K562 (cell line): ENCODE data around the gene PIK3CA. TPM values are rescaled to one million over a fixed set of nuclear protein-coding genes. Genes with fewer than 3 reads are reported as not detected.
A peak's percentile ranks its signal among the peaks of the same experiment; 100 is the strongest.

Experiments used
- ADNP ChIP-seq: fragments of 200-800 bp; sonication (Bioruptor generic); IDR thresholded peaks from 2 replicates; pipeline ENCODE4 v1.6.1; 2016; ENCODE audit warnings: missing genetic modification characterization, missing compliant biosample characterization
- ARID1B ChIP-seq: fragments of 450-650 bp; IDR thresholded peaks from 2 replicates; pipeline ENCODE4 v1.6.1; 2016; ENCODE audit warnings: antibody characterized with exemption, mild to moderate bottlenecking, inconsistent platforms
- CTCF ChIP-seq, 3 experiments: IDR thresholded peaks in 2 of 3; conservative IDR thresholded peaks in 1 of 3; 2 replicates each; pipeline ENCODE4 v1.5.1; 2011 to 2012; ENCODE audit warnings: low read length in 3 of 3, mild to moderate bottlenecking in 3 of 3, control low read depth in 2 of 3, improper control_type of control experiment in 1 of 3, inconsistent platforms in 1 of 3, low read depth in 1 of 3, mixed read lengths in 1 of 3, moderate library complexity in 1 of 3; ENCODE audit not compliant: insufficient read depth in 2 of 3
- EP400 ChIP-seq: fragments of 450-650 bp; IDR thresholded peaks from 2 replicates; pipeline ENCODE4 v1.6.1; 2017; ENCODE audit warnings: antibody characterized with exemption, mild to moderate bottlenecking, moderate library complexity
- GABPB1 ChIP-seq: sonication (generic); formaldehyde crosslinking; IDR thresholded peaks from 2 replicates; pipeline ENCODE4 v1.8.0; 2022; ENCODE audit warnings: mild to moderate bottlenecking, missing genetic modification reagents
- HDAC6 ChIP-seq: IDR thresholded peaks from 2 replicates; pipeline ENCODE4 v1.6.1; 2012; ENCODE audit warnings: low read depth, mild to moderate bottlenecking, control low read depth, inconsistent platforms, low read length, moderate library complexity
- HMGN3 ChIP-seq: IDR thresholded peaks from 2 replicates; pipeline ENCODE4 v1.6.1; 2011; ENCODE audit warnings: borderline replicate concordance, low read depth, mild to moderate bottlenecking, mixed read lengths, low read length; ENCODE audit not compliant: insufficient read length; ENCODE audit errors: extremely low read depth
- MAFK ChIP-seq: IDR thresholded peaks from 2 replicates; pipeline ENCODE4 v1.6.1; 2011; ENCODE audit warnings: low read length, improper control_type of control experiment
- RBM17 ChIP-seq: fragments of 200-400 bp; formaldehyde crosslinking; IDR thresholded peaks from 2 replicates; pipeline ENCODE4 v1.6.1; 2017; ENCODE audit warnings: low read depth, mild to moderate bottlenecking, low read length, borderline replicate concordance
- RUNX1 ChIP-seq: sonication (generic); IDR thresholded peaks from 2 replicates; pipeline ENCODE4 v1.6.1; 2016; ENCODE audit warnings: antibody characterized with exemption, low read depth
- SRSF7 ChIP-seq: fragments of 200-400 bp; formaldehyde crosslinking; optimal IDR thresholded peaks from 2 replicates; pipeline ENCODE3; 2017; ENCODE audit warnings: mild to moderate bottlenecking, low read depth, low read length
- TEAD4 ChIP-seq, 2 experiments: sonication (generic) in 1 of 2; formaldehyde crosslinking in 1 of 2; IDR thresholded peaks; 2 replicates each; pipeline versions ENCODE4 v1.6.1 to v1.8.0; 2012 to 2022; ENCODE audit warnings: borderline replicate concordance in 1 of 2, inconsistent platforms in 1 of 2, low read length in 1 of 2, mild to moderate bottlenecking in 1 of 2, missing genetic modification reagents in 1 of 2
- THAP12 ChIP-seq: fragments of 250-450 bp; sonication (Bioruptor Pico); IDR thresholded peaks from 2 replicates; pipeline ENCODE4 v1.9.0; 2021; ENCODE audit warnings: mild to moderate bottlenecking, inconsistent platforms
- ZBTB33 ChIP-seq: sonication (generic); formaldehyde crosslinking; IDR thresholded peaks from 2 replicates; pipeline ENCODE4 v1.8.1; 2023; ENCODE audit warnings: mild to moderate bottlenecking, missing genetic modification reagents
- ZNF561 ChIP-seq: fragments of 450-650 bp; formaldehyde crosslinking; conservative IDR thresholded peaks from 2 replicates; pipeline ENCODE4 v1.4.0; 2020; ENCODE audit warnings: mild to moderate bottlenecking, moderate library complexity
- ZNF592 ChIP-seq: fragments of 450-650 bp; IDR thresholded peaks from 2 replicates; pipeline ENCODE4 v1.6.1; 2017; ENCODE audit warnings: antibody characterized with exemption, mild to moderate bottlenecking
- ZNF707 ChIP-seq: fragments of 250-450 bp; sonication (Bioruptor Pico); conservative IDR thresholded peaks from 2 replicates; pipeline ENCODE4 v1.8.0; 2022; ENCODE audit warnings: inconsistent platforms, mild to moderate bottlenecking, moderate library complexity
- polyA plus RNA-seq, 8 experiments: library from polyadenylated mRNA; depleted of rRNA in 4 of 8; stranded (reverse) in 5 of 8; unstranded in 3 of 8; fragments of >200 nt; fragmentation: Nextera tagmentation in 2 of 8; fragmentation: Illumina TruSeq in 1 of 8; extraction: Ambion mirVana in 2 of 8; extraction: Trizol in 1 of 8; gene quantifications; 2 replicates each; pipeline versions ENCODE4 v1.2.1 to v1.2.3, GENCODE V29; 2011 to 2014; ENCODE audit warnings: inconsistent platforms in 1 of 8, missing spikeins in 1 of 8
- total RNA-seq, 7 experiments: library from RNA; depleted of rRNA in 6 of 7; stranded (reverse); fragments of >200 nt in 6 of 7; fragmentation: Illumina TruSeq in 2 of 7; extraction: Trizol in 2 of 7; gene quantifications; 2 replicates each; pipeline versions ENCODE4 v1.2.1 to v1.2.3, GENCODE V29; 2011 to 2021; ENCODE audit warnings: low replicate concordance in 1 of 7

PIK3CA gene
- total and polyA plus RNA-seq, 9 of the 15 experiments (the other 6 are each of a cell fraction or from before 2014, with no cell fraction given), result 3.8 to 19.4 (median 10.8) TPM

- TF ChIP-seq ADNP, result 0 out of 2 replicates have a peak, but pooled peaks have one; percentile 11
- TF ChIP-seq ZBTB33 (CRISPR knock-in tag), result no peak
- peak; percentile 53; the same call in 1 of the 2 replicates for TF ChIP-seq ARID1B
- TF ChIP-seq HDAC6, result no peak
- TF ChIP-seq THAP12, result no peak
- no peak for TF ChIP-seq ZNF561 (CRISPR knock-in tag)
- no peak for TF ChIP-seq ZNF707 (CRISPR knock-in tag)
- no peak for TF ChIP-seq CTCF (IDR thresholded peaks at IDR 0.05 in 2 of 3, conservative IDR thresholded peaks at IDR 0.05 in 1 of 3; ENCODE audit: insufficient read depth in 2 of 3, low read depth in 1 of 3, low read length in 3 of 3)
- TF ChIP-seq ZNF592, result peak; percentile 66; the same call in 1 of the 2 replicates
- TF ChIP-seq RBM17, result no peak
- no peak for TF ChIP-seq GABPB1 (CRISPR knock-in tag)
- 0 out of 2 replicates have a peak, but pooled peaks have one; percentile 42 for TF ChIP-seq TEAD4 (IDR thresholded peaks at IDR 0.05; ENCODE audit: low read length)
- TF ChIP-seq TEAD4 (CRISPR knock-in tag; IDR thresholded peaks at IDR 0.05; ENCODE audit: borderline replicate concordance), result no peak
- peak; percentile 93 for TF ChIP-seq MAFK
- no peak for TF ChIP-seq RUNX1
- no peak for TF ChIP-seq SRSF7
- no peak for TF ChIP-seq EP400
- no peak for TF ChIP-seq HMGN3
These were observed 121.1 kb downstream of the PIK3CA start (continued) for GRCh38 chr3:179269152-179269707.
